HUES64 (cell line): ENCODE data around the gene ZNF236.

Source experiments
- H3K27ac ChIP-seq: 2 replicates; pipeline ENCODE4 v1.7.0; 2013; ENCODE audit warnings: low read depth, low read length, inconsistent platforms
- H3K27me3 ChIP-seq: 2 replicates; pipeline ENCODE4 v1.6.1; 2013; ENCODE audit warnings: mild to moderate bottlenecking, low read length; ENCODE audit not compliant: insufficient read depth
- H3K36me3 ChIP-seq: 2 replicates; pipeline ENCODE4 v1.6.1; 2013; ENCODE audit warnings: mild to moderate bottlenecking, low read length; ENCODE audit not compliant: insufficient read depth
- H3K4me1 ChIP-seq: 2 replicates; pipeline ENCODE4 v1.6.1; 2013; ENCODE audit warnings: mild to moderate bottlenecking, low read length, moderate library complexity; ENCODE audit not compliant: insufficient read depth
- H3K4me3 ChIP-seq: 2 replicates; pipeline ENCODE4 v1.5.1; 2013; ENCODE audit warnings: mild to moderate bottlenecking, low read length, moderate library complexity
- H3K9ac ChIP-seq: 2 replicates; pipeline ENCODE4 v1.6.1; 2013; ENCODE audit warnings: mild to moderate bottlenecking, low read depth, low read length
- H3K9me3 ChIP-seq: 2 replicates; pipeline ENCODE4 v1.6.1; 2013; ENCODE audit warnings: low read depth, low read length; ENCODE audit not compliant: insufficient read depth
- WGBS: fragments of 150-250, 120-280 bp; methylation state at CpG from one replicate; pipeline ENCODE4 v1.1.7; 2013; ENCODE audit warnings: missing lambda C conversion rate; 5-methylcytosine and 5-hydroxymethylcytosine counted together

Gene ZNF236

GRCh38 chr18:76860411-76860810 is 38.1 kb downstream of the ZNF236 start:
- Histone ChIP-seq H3K4me1 (no peaks in the 10 kb centered on the region), H3K27ac (no peak overlapping the region), H3K27me3 (no peaks in the 10 kb centered on the region), H3K36me3 (peaks cover 13% of the 10 kb centered on the region; the same call in 1 of the 2 replicates), H3K4me3 (no peak overlapping the region), H3K9me3 (no peaks in the 10 kb centered on the region), H3K9ac (no peak overlapping the region)
- WGBS = 94% methylated on average over 4 of the region's 6 CpGs

- Histone ChIP-seq H3K27me3 (no peaks in the 10 kb centered on the region), H3K27ac (no peak overlapping the region), H3K9me3 (no peaks in the 10 kb centered on the region), H3K9ac (no peak overlapping the region), H3K4me3 (no peak overlapping the region), H3K36me3 (peaks cover 26% of the 10 kb centered on the region), H3K4me1 (no peaks in the 10 kb centered on the region)
- 90% methylated on average over 9 of the region's 9 CpGs for WGBS
These were observed 44.3 kb downstream of the ZNF236 start for GRCh38 chr18:76866666-76867065.

- no peaks in the 10 kb centered on the region for H3K4me1 ChIP-seq
- H3K36me3 ChIP-seq = peaks cover 35% of the 10 kb centered on the region
- H3K9ac ChIP-seq = no peak overlapping the region
- H3K9me3 ChIP-seq = no peaks in the 10 kb centered on the region
- no peaks in the 10 kb centered on the region for H3K27me3 ChIP-seq
- no peak overlapping the region for H3K4me3 ChIP-seq
- 93% methylated on average over 6 of the region's 6 CpGs for WGBS
- H3K27ac ChIP-seq = no peak overlapping the region
These were observed 51.0 kb downstream of the ZNF236 start for GRCh38 chr18:76873311-76873710.

GRCh38 chr18:76873713-76874112 is 51.4 kb downstream of the ZNF236 start:
- no peaks in the 10 kb centered on the region for H3K27me3 ChIP-seq
- WGBS = 95% methylated on average over 17 of the region's 17 CpGs
- H3K4me1 ChIP-seq = no peaks in the 10 kb centered on the region
- H3K27ac ChIP-seq = no peak overlapping the region
- no peak overlapping the region for H3K9ac ChIP-seq
- no peak overlapping the region for H3K4me3 ChIP-seq
- H3K9me3 ChIP-seq = no peaks in the 10 kb centered on the region
- peaks cover 35% of the 10 kb centered on the region for H3K36me3 ChIP-seq

GRCh38 chr18:76874642-76875389 is 52.5 kb downstream of the ZNF236 start:
- Histone ChIP-seq H3K27me3 (no peaks in the 10 kb centered on the region), H3K27ac (no peak overlapping the region), H3K36me3 (peaks cover 30% of the 10 kb centered on the region), H3K4me1 (no peaks in the 10 kb centered on the region), H3K9ac (no peak overlapping the region), H3K4me3 (no peak overlapping the region), H3K9me3 (no peaks in the 10 kb centered on the region)
- 86% methylated on average over 13 of the region's 13 CpGs for WGBS

GRCh38 chr18:76875390-76876325 is 53.3 kb downstream of the ZNF236 start:
- Histone ChIP-seq H3K27ac (no peak overlapping the region), H3K9ac (no peak overlapping the region), H3K4me1 (no peaks in the 10 kb centered on the region), H3K36me3 (peaks cover 34% of the 10 kb centered on the region), H3K9me3 (no peaks in the 10 kb centered on the region), H3K4me3 (no peak overlapping the region), H3K27me3 (no peaks in the 10 kb centered on the region)
- 79% methylated on average over 13 of the region's 14 CpGs for WGBS

GRCh38 chr18:76878426-76878825 is 56.1 kb downstream of the ZNF236 start:
- no peak overlapping the region for H3K27ac ChIP-seq
- 96% methylated on average over 2 of the region's 5 CpGs for WGBS
- no peaks in the 10 kb centered on the region for H3K27me3 ChIP-seq
- H3K4me3 ChIP-seq = no peak overlapping the region
- H3K36me3 ChIP-seq = peaks cover 53% of the 10 kb centered on the region
- no peaks in the 10 kb centered on the region for H3K9me3 ChIP-seq
- H3K4me1 ChIP-seq = no peaks in the 10 kb centered on the region
- H3K9ac ChIP-seq = no peak overlapping the region

- no peaks in the 10 kb centered on the region for H3K9me3 ChIP-seq
- H3K27ac ChIP-seq = no peak overlapping the region
- 97% methylated on average over 17 of the region's 17 CpGs for WGBS
- H3K4me1 ChIP-seq = no peaks in the 10 kb centered on the region
- H3K27me3 ChIP-seq = no peaks in the 10 kb centered on the region
- H3K36me3 ChIP-seq = peaks cover 61% of the 10 kb centered on the region
- no peak overlapping the region for H3K9ac ChIP-seq
- no peak overlapping the region for H3K4me3 ChIP-seq
These were observed 57.7 kb downstream of the ZNF236 start for GRCh38 chr18:76880026-76880425.

- Histone ChIP-seq H3K27ac (no peak overlapping the region), H3K4me1 (no peaks in the 10 kb centered on the region), H3K36me3 (peaks cover 59% of the 10 kb centered on the region), H3K27me3 (no peaks in the 10 kb centered on the region), H3K9me3 (no peaks in the 10 kb centered on the region), H3K4me3 (no peak overlapping the region), H3K9ac (no peak overlapping the region)
- WGBS = 90% methylated on average over 4 of the region's 4 CpGs
These were observed 59.4 kb downstream of the ZNF236 start for GRCh38 chr18:76881744-76882143.

GRCh38 chr18:76882146-76882545 is 59.8 kb downstream of the ZNF236 start:
- WGBS = 78% methylated on average over 5 of the region's 5 CpGs
- Histone ChIP-seq H3K36me3 (peaks cover 60% of the 10 kb centered on the region), H3K9me3 (no peaks in the 10 kb centered on the region), H3K9ac (no peak overlapping the region), H3K27me3 (no peaks in the 10 kb centered on the region), H3K4me1 (no peaks in the 10 kb centered on the region), H3K27ac (no peak overlapping the region), H3K4me3 (no peak overlapping the region)

GRCh38 chr18:76885001-76885400 is 62.6 kb downstream of the ZNF236 start:
- H3K4me1 ChIP-seq = no peaks in the 10 kb centered on the region
- H3K27me3 ChIP-seq = no peaks in the 10 kb centered on the region
- no peak overlapping the region for H3K27ac ChIP-seq
- no peak overlapping the region for H3K9ac ChIP-seq
- no peaks in the 10 kb centered on the region for H3K9me3 ChIP-seq
- WGBS = 98% methylated on average over 5 of the region's 5 CpGs
- H3K36me3 ChIP-seq = peaks cover 59% of the 10 kb centered on the region
- no peak overlapping the region for H3K4me3 ChIP-seq
